WI38 (cell line): ENCODE data around the gene TSC22D2.

Experiments
- H3K4me3 ChIP-seq: 2 replicates; pipeline ENCODE4 v1.5.1; 2011; ENCODE audit warnings: low read depth, mild to moderate bottlenecking, control low read depth, low read length
- TF ChIP-seq, protein P1 (sequence below): IDR thresholded peaks from 2 replicates; pipeline ENCODE4 v1.5.1; 2012; ENCODE audit warnings: low read depth, mild to moderate bottlenecking, control low read depth, low read length

Gene TSC22D2

DNA sequence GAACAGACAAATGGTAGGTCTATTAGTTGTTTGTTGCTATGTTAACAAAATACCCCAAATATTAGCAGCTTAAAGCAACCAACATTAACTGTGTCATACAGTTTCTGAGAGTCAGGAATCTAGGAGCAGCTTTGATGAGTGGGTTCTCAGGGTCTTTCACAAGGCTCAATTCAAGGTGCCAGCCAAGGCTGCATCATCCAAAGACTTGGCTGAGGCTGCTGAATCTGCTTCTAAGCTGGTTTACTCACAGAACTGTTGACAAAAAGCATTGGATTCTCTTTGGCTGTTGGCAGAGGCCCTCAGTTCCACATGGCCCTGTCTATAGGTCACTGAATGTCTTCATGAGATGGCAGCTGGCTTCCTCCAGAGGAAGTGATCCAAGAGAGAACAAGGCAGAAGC lies 40.3 kb upstream of the TSC22D2 start:
- H3K4me3 ChIP-seq = no peak overlapping the region
- TF ChIP-seq, protein P1, sequence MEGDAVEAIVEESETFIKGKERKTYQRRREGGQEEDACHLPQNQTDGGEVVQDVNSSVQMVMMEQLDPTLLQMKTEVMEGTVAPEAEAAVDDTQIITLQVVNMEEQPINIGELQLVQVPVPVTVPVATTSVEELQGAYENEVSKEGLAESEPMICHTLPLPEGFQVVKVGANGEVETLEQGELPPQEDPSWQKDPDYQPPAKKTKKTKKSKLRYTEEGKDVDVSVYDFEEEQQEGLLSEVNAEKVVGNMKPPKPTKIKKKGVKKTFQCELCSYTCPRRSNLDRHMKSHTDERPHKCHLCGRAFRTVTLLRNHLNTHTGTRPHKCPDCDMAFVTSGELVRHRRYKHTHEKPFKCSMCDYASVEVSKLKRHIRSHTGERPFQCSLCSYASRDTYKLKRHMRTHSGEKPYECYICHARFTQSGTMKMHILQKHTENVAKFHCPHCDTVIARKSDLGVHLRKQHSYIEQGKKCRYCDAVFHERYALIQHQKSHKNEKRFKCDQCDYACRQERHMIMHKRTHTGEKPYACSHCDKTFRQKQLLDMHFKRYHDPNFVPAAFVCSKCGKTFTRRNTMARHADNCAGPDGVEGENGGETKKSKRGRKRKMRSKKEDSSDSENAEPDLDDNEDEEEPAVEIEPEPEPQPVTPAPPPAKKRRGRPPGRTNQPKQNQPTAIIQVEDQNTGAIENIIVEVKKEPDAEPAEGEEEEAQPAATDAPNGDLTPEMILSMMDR = no peak

GRCh38 chr3:150370122-150370602 lies 37.9 kb upstream of the TSC22D2 start:
- TF ChIP-seq, protein P1 = no peak
- peak overlapping the region; percentile 74 for H3K4me3 ChIP-seq

GRCh38 chr3:150370999-150371398 lies 37.1 kb upstream of the TSC22D2 start:
- peak overlapping the region; percentile 74 for H3K4me3 ChIP-seq
- TF ChIP-seq, protein P1 = no peak

DNA sequence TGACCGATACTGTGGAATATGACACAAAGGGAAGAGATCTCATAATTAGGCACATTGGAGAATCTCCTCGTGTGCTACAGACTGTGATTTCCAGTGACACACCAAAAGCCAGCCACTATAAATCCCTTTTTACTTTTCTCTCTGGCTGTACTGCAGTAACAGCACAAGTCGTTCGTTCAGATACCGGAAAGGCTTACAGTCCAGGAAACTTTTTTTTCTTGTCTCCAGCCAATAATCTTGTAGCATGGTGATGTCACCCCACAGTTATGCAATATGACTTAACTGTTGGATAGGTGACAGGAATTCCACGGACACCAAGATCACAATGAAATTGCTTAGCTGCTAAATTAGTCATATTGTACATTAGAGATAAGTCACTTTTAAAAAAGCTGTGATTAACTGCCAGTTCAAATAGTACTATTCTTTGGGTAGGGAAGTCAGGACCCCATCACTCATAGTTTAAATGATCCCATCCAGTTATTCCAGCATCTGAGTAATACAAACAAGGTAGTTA lies 36.3 kb upstream of the TSC22D2 start:
- TF ChIP-seq, protein P1 = no peak
- H3K4me3 ChIP-seq = peak overlapping the region; percentile 74

DNA sequence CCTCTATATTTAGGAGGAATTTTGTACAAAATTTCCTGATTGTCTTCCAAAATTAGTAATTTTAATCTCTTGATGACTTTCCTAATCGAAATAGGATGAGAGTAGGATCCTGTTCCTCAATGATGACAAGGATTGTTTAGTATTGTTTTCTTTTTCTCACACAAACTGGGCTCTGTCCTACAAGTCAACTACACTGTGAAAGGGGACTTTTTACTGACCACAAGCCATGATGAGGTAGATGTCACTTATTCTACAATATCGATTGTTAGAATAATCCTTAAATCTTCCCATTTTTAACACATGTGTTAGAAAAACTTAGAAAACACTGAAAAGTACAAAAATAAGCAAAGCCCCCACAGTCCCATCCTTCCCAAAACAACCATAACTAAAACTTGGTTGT lies 35.8 kb upstream of the TSC22D2 start:
- TF ChIP-seq, protein P1 = no peak
- H3K4me3 ChIP-seq = no peak overlapping the region

GRCh38 chr3:150372722-150373121 lies 35.4 kb upstream of the TSC22D2 start:
- H3K4me3 ChIP-seq = no peak overlapping the region
- TF ChIP-seq, protein P1 = 0 out of 2 replicates have a peak, but pooled peaks have one; percentile 12

- TF ChIP-seq, protein P1 = no peak
- no peak overlapping the region for H3K4me3 ChIP-seq
These were observed 34.7 kb upstream of the TSC22D2 start for GRCh38 chr3:150373234-150373875.
